ENCODE results near the gene CCDC174. TPM values are rescaled to one million over a fixed set of nuclear protein-coding genes. Genes with fewer than 3 reads are reported as not detected.

CCDC174 gene
- total and polyA plus RNA-seq, 3 experiments from 2014 or later, result 16.8 to 34.6 (median 18.2) TPM

- no peak for DNase-seq
- no peaks in the 10 kb centered on the region for H3K9me3 Mint-ChIP-seq
- no peaks in the 10 kb centered on the region for H3K9me3 ChIP-seq (ENCODE audit: low read length)
- H3K36me3 Mint-ChIP-seq, result no peaks in the 10 kb centered on the region
- H3K4me1 ChIP-seq (ENCODE audit: insufficient read depth, low read length), result no peaks in the 10 kb centered on the region
- no peak overlapping the region for H3K27ac ChIP-seq (ENCODE audit: low read depth, low read length)
- peaks cover 37 to 62% of the 10 kb centered on the region in 2 donors for H3K27me3 Mint-ChIP-seq
- POLR2A ChIA-PET, result interaction anchor here (0.5 kb wide), 1 partner anchor 221 kb away, joined by 3 read pairs; no protein-coding TSS in a partner anchor
- no peaks in the 10 kb centered on the region for H3K4me1 Mint-ChIP-seq
- no peak overlapping the region for H3K27ac Mint-ChIP-seq
- H3K4me3 Mint-ChIP-seq, result no peak overlapping the region
- CTCF ChIA-PET, result interaction anchor here (1.2 to 2.0 kb wide), 2 partner anchors 284 to 285 kb away, joined by 4 to 5 read pairs; no protein-coding TSS in a partner anchor
- no peaks in the 10 kb centered on the region for H3K27me3 ChIP-seq (ENCODE audit: insufficient read depth, low read length, poor library complexity, severe bottlenecking)
- no peak overlapping the region for H3K4me3 ChIP-seq (ENCODE audit: low read length)
- H3K36me3 ChIP-seq (ENCODE audit: insufficient read depth, low read length), result no peaks in the 10 kb centered on the region
Measured at GRCh38 chr3:14636496-14637087, 15.0 kb upstream of the CCDC174 start.

DNA sequence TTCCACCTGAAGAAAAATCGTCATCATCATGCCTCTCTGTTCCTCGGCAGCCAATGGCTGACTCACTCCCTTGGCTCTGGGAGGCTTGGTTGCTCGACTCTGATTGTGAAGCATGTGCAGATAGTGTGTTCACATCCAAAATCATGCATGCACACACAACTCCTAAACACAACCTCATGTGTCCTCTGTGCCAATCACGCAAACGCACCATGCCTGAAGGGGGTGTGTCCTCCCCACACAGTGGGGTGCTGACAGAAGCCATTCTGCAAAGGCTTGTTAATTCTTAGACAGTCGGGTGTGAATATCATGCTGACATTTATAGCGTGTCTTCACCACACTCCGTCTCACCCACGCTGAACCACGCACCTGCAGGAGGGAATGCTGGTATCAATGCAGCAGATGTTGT, 11.4 kb upstream of the CCDC174 start:
- Histone ChIP-seq H3K9me3 (ENCODE audit: low read length) (no peaks in the 10 kb centered on the region), H3K4me3 (ENCODE audit: low read length) (no peak overlapping the region), H3K27ac (ENCODE audit: low read depth, low read length) (no peak overlapping the region), H3K36me3 (ENCODE audit: insufficient read depth, low read length) (no peaks in the 10 kb centered on the region), H3K4me1 (ENCODE audit: insufficient read depth, low read length) (no peaks in the 10 kb centered on the region), H3K27me3 (ENCODE audit: insufficient read depth, low read length, poor library complexity, severe bottlenecking) (no peaks in the 10 kb centered on the region)
- no peak for DNase-seq
- H3K27me3 Mint-ChIP-seq, result peaks cover 35 to 55% of the 10 kb centered on the region in 2 donors
- ChIA-PET POLR2A (no interaction called here), CTCF (no interaction called here)
- no peaks in the 10 kb centered on the region for H3K4me1 Mint-ChIP-seq
- H3K9me3 Mint-ChIP-seq, result no peaks in the 10 kb centered on the region
- no peak overlapping the region for H3K27ac Mint-ChIP-seq
- no peak overlapping the region for H3K4me3 Mint-ChIP-seq
- no peaks in the 10 kb centered on the region for H3K36me3 Mint-ChIP-seq

DNA sequence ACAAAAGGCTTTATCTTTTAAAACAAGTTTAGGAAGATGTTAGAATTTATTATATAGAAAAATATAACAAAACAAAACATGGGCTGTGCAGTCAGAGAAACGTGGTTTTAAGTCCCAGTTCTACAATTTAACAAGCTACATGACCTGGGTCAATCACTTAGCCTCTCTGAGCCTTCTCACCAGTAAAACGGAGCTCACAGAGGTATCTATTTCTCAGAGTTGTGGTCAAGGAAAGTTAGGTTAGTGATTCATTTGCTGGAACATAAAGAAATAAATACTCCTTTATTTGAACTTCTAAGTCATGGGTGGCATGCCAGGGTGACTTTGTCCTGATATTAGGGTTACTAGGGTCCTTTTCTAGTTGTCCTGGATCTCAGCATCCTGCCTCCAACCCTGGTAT, 10.8 kb upstream of the CCDC174 start:
- no peak overlapping the region for H3K27ac Mint-ChIP-seq
- no peaks in the 10 kb centered on the region for H3K9me3 ChIP-seq (ENCODE audit: low read length)
- no peak overlapping the region for H3K4me3 Mint-ChIP-seq
- H3K36me3 Mint-ChIP-seq, result no peaks in the 10 kb centered on the region
- H3K36me3 ChIP-seq (ENCODE audit: insufficient read depth, low read length), result no peaks in the 10 kb centered on the region
- peaks cover 32 to 51% of the 10 kb centered on the region in 2 donors for H3K27me3 Mint-ChIP-seq
- POLR2A ChIA-PET, result no interaction called here
- no peak overlapping the region for H3K27ac ChIP-seq (ENCODE audit: low read depth, low read length)
- H3K4me1 ChIP-seq (ENCODE audit: insufficient read depth, low read length), result no peaks in the 10 kb centered on the region
- DNase-seq, result no peak
- no peaks in the 10 kb centered on the region for H3K27me3 ChIP-seq (ENCODE audit: insufficient read depth, low read length, poor library complexity, severe bottlenecking)
- H3K4me1 Mint-ChIP-seq, result no peaks in the 10 kb centered on the region
- H3K4me3 ChIP-seq (ENCODE audit: low read length), result no peak overlapping the region
- H3K9me3 Mint-ChIP-seq, result no peaks in the 10 kb centered on the region
- CTCF ChIA-PET, result no interaction called here

DNA sequence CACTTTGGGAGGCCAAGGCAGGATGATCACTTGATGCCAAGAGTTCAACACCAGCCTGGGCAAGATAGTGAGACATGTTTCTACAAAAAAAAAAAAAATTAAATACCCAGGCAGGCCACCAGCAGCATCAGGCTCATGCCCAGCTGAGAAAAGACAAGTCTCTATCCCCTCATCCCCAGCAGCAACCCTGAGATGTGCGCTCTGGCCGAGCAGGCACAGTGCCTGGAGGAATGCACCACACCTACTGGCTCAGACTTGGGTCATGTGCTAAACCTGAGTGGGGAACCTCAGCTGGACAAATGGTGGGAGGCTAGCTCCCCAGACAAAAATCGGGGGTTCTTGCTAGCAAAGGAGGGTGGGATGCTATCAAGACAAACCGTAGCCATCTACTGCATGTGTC, 10.2 kb upstream of the CCDC174 start:
- Histone ChIP-seq H3K4me1 (ENCODE audit: insufficient read depth, low read length) (no peaks in the 10 kb centered on the region), H3K4me3 (ENCODE audit: low read length) (no peak overlapping the region), H3K36me3 (ENCODE audit: insufficient read depth, low read length) (no peaks in the 10 kb centered on the region), H3K27me3 (ENCODE audit: insufficient read depth, low read length, poor library complexity, severe bottlenecking) (no peaks in the 10 kb centered on the region), H3K27ac (ENCODE audit: low read depth, low read length) (no peak overlapping the region), H3K9me3 (ENCODE audit: low read length) (no peaks in the 10 kb centered on the region)
- H3K27ac Mint-ChIP-seq, result no peak overlapping the region
- peaks cover 32 to 47% of the 10 kb centered on the region in 2 donors for H3K27me3 Mint-ChIP-seq
- H3K4me1 Mint-ChIP-seq, result no peaks in the 10 kb centered on the region
- DNase-seq, result no peak
- ChIA-PET POLR2A (no interaction called here), CTCF (no interaction called here)
- H3K36me3 Mint-ChIP-seq, result no peaks in the 10 kb centered on the region
- H3K4me3 Mint-ChIP-seq, result no peak overlapping the region
- H3K9me3 Mint-ChIP-seq, result no peaks in the 10 kb centered on the region

DNA sequence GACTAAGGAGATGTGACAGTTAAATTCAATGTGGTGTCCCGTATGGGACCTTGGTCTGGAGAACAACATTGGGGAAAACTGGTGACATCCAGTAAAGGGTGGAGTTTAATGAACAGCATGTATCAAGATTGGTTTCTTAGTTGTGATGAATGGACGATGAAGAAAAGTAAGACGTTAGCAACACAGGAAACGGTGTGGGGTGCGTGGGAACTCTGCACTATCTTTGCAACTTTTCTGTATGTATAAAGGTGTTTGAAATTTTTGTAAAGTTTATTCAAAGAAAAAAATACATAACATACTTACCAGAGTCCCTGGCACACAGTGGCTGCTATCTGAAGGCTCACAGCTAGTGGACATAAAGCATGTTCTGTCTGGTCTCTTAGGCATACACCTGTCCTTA, 6.1 kb upstream of the CCDC174 start:
- peaks cover 0 to 2% (median 0%) of the 10 kb centered on the region in 5 donors for H3K9me3 Mint-ChIP-seq
- no peaks in the 10 kb centered on the region for H3K27me3 ChIP-seq (ENCODE audit: insufficient read depth, low read length, poor library complexity, severe bottlenecking)
- no peak overlapping the region for H3K27ac ChIP-seq (ENCODE audit: low read depth, low read length)
- H3K4me3 Mint-ChIP-seq, result no peak overlapping the region
- peaks cover 0 to 1% (median 0%) of the 10 kb centered on the region in 3 donors for H3K36me3 Mint-ChIP-seq
- H3K4me1 ChIP-seq (ENCODE audit: insufficient read depth, low read length), result peaks cover 6% of the 10 kb centered on the region
- no peak overlapping the region for H3K4me3 ChIP-seq (ENCODE audit: low read length)
- no peak overlapping the region for H3K27ac Mint-ChIP-seq
- peaks cover 8 to 9% of the 10 kb centered on the region in 2 donors for H3K27me3 Mint-ChIP-seq
- DNase-seq, result no peak
- H3K9me3 ChIP-seq (ENCODE audit: low read length), result no peaks in the 10 kb centered on the region
- peaks cover 2 to 7% (median 5%) of the 10 kb centered on the region in 3 donors for H3K4me1 Mint-ChIP-seq
- POLR2A ChIA-PET, result no interaction called here
- no peaks in the 10 kb centered on the region for H3K36me3 ChIP-seq (ENCODE audit: insufficient read depth, low read length)
- CTCF ChIA-PET, result no interaction called here

- H3K27me3 ChIP-seq (ENCODE audit: insufficient read depth, low read length, poor library complexity, severe bottlenecking), result no peaks in the 10 kb centered on the region
- DNase-seq, result no peak
- H3K4me3 ChIP-seq (ENCODE audit: low read length), result no peak overlapping the region
- no peak overlapping the region for H3K27ac ChIP-seq (ENCODE audit: low read depth, low read length)
- ChIA-PET CTCF (no interaction called here), POLR2A (no interaction called here)
- no peaks in the 10 kb centered on the region for H3K36me3 ChIP-seq (ENCODE audit: insufficient read depth, low read length)
- peaks cover 7 to 13% (median 7%) of the 10 kb centered on the region in 3 donors for H3K4me1 Mint-ChIP-seq
- no peaks in the 10 kb centered on the region for H3K9me3 ChIP-seq (ENCODE audit: low read length)
- peaks cover 0 to 5% (median 0%) of the 10 kb centered on the region in 5 donors for H3K9me3 Mint-ChIP-seq
- H3K27ac Mint-ChIP-seq, result no peak overlapping the region
- no peak overlapping the region for H3K4me3 Mint-ChIP-seq
- peaks cover 1 to 3% (median 2%) of the 10 kb centered on the region in 3 donors for H3K36me3 Mint-ChIP-seq
- peaks cover 1 to 6% of the 10 kb centered on the region in 2 donors for H3K27me3 Mint-ChIP-seq
- peaks cover 9% of the 10 kb centered on the region for H3K4me1 ChIP-seq (ENCODE audit: insufficient read depth, low read length)
Measured at GRCh38 chr3:14646131-14646573, 5.4 kb upstream of the CCDC174 start.

DNA sequence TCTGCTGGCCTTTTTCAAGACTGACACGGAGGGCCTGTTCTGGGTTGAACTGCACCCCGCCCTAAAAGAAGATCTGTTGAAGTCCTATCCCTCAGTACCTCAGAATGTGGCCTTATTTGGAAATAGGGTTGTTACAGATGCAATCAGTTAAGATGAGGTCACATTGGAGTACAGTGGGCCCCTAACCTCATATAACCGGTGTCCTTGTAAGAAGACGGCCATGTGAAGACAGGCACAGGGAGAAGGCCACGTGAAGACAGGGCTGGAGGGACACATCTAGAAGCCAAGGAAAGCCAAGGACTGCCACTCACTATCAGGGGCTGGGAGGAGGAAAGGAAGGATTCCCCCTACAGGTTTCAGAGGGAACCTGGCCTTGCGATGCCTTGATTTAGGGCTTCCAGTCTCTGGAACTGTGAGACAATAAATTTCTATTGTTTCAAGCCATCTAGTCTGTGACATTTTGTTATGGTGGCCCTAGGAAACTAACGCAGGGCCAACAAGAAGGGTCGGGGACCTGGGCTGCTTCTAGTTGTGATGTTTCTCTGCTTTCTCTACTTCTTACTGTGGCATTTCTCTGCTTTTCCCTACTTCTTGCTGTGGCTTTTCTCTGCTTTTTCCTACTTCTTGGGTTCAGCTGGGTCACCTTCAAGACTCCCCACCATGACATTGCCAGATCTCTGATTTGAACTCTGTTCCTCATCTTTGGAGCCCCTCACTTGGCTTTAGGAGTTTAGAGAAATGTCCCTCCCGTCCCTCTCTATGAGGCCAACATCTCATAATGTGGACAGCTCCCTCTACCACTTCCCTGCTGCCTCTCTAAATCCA, 4.8 kb upstream of the CCDC174 start:
- H3K27me3 Mint-ChIP-seq, result peaks cover 0 to 4% of the 10 kb centered on the region in 2 donors
- ChIA-PET POLR2A (no interaction called here), CTCF (no interaction called here)
- peaks cover 10 to 19% (median 12%) of the 10 kb centered on the region in 3 donors for H3K4me1 Mint-ChIP-seq
- Histone ChIP-seq H3K4me1 (ENCODE audit: insufficient read depth, low read length) (peaks cover 9% of the 10 kb centered on the region), H3K27me3 (ENCODE audit: insufficient read depth, low read length, poor library complexity, severe bottlenecking) (no peaks in the 10 kb centered on the region), H3K36me3 (ENCODE audit: insufficient read depth, low read length) (no peaks in the 10 kb centered on the region), H3K4me3 (ENCODE audit: low read length) (no peak overlapping the region), H3K9me3 (ENCODE audit: low read length) (no peaks in the 10 kb centered on the region), H3K27ac (ENCODE audit: low read depth, low read length) (no peak overlapping the region)
- no peak overlapping the region for H3K27ac Mint-ChIP-seq
- no peak for DNase-seq
- H3K36me3 Mint-ChIP-seq, result peaks cover 3 to 7% (median 5%) of the 10 kb centered on the region in 3 donors
- no peak overlapping the region for H3K4me3 Mint-ChIP-seq
- H3K9me3 Mint-ChIP-seq, result peaks cover 0 to 5% (median 0%) of the 10 kb centered on the region in 5 donors
